Body of pancreas (tissue), 4 donors: ENCODE measurements around the gene C4B. TPM values are rescaled to one million over a fixed set of nuclear protein-coding genes. Genes with fewer than 3 reads are reported as not detected.
A peak's percentile ranks its signal among the peaks of the same experiment; 100 is the strongest.

Experiments used
- ATAC-seq: fragments of 150-250 bp; one replicate; pipeline ENCODE4 v1.9.1; 2016
- DNase-seq, 4 donors: peaks; one replicate each; pipeline ENCODE4 v3.0.0-alpha.2; 2019
- H3K27ac ChIP-seq, 4 donors: fragments of 200-600 bp; sonication (generic); 1 replicate in 3 of 4; 2 replicates in 1 of 4; pipeline versions ENCODE4 v1.5.1 to v1.6.1; 2016 to 2019; ENCODE audit warnings: mild to moderate bottlenecking in 1 of 4, mixed read lengths in 1 of 4, moderate library complexity in 1 of 4
- H3K27me3 ChIP-seq, 2 donors: fragments of 200-600 bp; sonication (generic); one replicate each; pipeline ENCODE4 v1.6.0; 2016; ENCODE audit warnings: mild to moderate bottlenecking in 1 of 2
- H3K36me3 ChIP-seq, 2 donors: fragments of 200-600 bp; sonication (generic); replicated peaks in 1 of 2; 2 replicates each; pipeline ENCODE4 v1.5.1; 2016; ENCODE audit warnings: low read depth in 2 of 2; ENCODE audit not compliant: insufficient read depth in 1 of 2
- H3K4me1 ChIP-seq: fragments of 200-600 bp; sonication (generic); one replicate; pipeline ENCODE4 v1.6.0; 2016
- H3K4me3 ChIP-seq, 2 donors: fragments of 200-600 bp; sonication (generic); 1 replicate in 1 of 2; 2 replicates in 1 of 2; pipeline ENCODE4 v1.5.1; 2016 to 2019
- H3K9me3 ChIP-seq, 3 donors: fragments of 200-600 bp; sonication (generic); 1 replicate in 2 of 3; 2 replicates in 1 of 3; pipeline ENCODE4 v1.5.1; 2016
- POLR2A ChIP-seq, 3 donors: fragments of 450-650 bp; IDR thresholded peaks; one replicate each; pipeline ENCODE4 v1.6.1; 2016; ENCODE audit warnings: antibody characterized with exemption in 3 of 3, mild to moderate bottlenecking in 2 of 3
- WGBS, 2 donors: methylation state at CpG; one replicate each; pipeline ENCODE4 v1.1.5; 2017; 5-methylcytosine and 5-hydroxymethylcytosine counted together
- intact Hi-C: fragments of 100-400 bp; cut with DNase I; formaldehyde crosslinking; loops from one replicate; pipeline ENCODE4 v1.15.1; 2023
- total RNA-seq, 2 donors: library from RNA; depleted of rRNA; stranded (reverse); fragments of >200 nt; gene quantifications; one replicate each; pipeline ENCODE4 v1.1.0, GENCODE V29; 2016
- TF ChIP-seq, protein P1 (sequence below), 7 experiments: fragments of 450-650 bp in 4 of 7; fragments of 200-600 bp in 3 of 7; sonication (generic) in 3 of 7; IDR thresholded peaks; one replicate each; pipeline ENCODE4 v1.5.1; 2016 to 2019; ENCODE audit warnings: antibody characterized with exemption in 7 of 7

The C4B gene
- total RNA-seq, 2 donors from 2014 or later = 57.7 to 77.3 TPM

DNA sequence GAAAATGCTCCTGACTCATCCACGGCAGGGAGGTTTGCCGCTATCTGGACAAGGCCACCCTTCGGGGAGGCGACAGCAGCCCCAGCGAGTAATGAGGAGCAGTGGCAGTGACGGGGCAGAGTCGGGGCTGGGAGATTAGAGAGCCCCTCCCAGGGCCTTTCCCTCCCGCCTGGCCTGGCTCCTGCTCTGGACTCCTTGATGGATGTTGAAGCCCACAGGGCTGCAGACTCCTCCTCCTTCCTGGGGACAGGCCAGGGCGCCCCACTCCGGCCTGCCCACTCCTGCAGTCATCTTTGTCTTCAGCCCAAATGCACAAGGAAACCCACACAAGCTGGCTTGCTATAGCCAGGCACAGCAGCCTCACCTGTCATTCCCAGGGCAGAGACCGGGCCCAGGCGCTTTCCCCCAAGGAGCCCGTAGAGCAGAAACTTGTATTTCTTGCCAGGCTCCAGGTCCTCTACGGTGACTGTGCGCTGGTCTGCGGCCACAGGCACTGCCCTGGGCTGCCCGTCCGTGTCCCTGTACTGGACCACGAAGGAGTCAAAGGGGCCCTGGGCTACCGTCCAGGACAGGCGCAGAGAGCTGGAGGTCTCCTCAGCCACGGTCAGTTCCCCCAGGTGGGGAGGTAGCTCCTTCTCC is 31.3 kb downstream of the C4B start:
- Histone ChIP-seq H3K4me3 (no peak overlapping the region), H3K36me3 (no peaks in the 10 kb centered on the region), H3K9me3 (no peaks in the 10 kb centered on the region), H3K27me3 (no peaks in the 10 kb centered on the region), H3K27ac (peak overlapping the region in 1 of 4 donors; percentile 44), H3K4me1 (peaks cover 11% of the 10 kb centered on the region)
- DNase-seq (no peak), ATAC-seq (no peak)
- 80 to 81% methylated on average over 11 to 22 of the region's 22 CpGs for WGBS, 2 donors
- intact Hi-C loops = no loop called here
- TF ChIP-seq, protein P1, sequence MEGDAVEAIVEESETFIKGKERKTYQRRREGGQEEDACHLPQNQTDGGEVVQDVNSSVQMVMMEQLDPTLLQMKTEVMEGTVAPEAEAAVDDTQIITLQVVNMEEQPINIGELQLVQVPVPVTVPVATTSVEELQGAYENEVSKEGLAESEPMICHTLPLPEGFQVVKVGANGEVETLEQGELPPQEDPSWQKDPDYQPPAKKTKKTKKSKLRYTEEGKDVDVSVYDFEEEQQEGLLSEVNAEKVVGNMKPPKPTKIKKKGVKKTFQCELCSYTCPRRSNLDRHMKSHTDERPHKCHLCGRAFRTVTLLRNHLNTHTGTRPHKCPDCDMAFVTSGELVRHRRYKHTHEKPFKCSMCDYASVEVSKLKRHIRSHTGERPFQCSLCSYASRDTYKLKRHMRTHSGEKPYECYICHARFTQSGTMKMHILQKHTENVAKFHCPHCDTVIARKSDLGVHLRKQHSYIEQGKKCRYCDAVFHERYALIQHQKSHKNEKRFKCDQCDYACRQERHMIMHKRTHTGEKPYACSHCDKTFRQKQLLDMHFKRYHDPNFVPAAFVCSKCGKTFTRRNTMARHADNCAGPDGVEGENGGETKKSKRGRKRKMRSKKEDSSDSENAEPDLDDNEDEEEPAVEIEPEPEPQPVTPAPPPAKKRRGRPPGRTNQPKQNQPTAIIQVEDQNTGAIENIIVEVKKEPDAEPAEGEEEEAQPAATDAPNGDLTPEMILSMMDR (IDR thresholded peaks at IDR 0.05) = no peak
- TF ChIP-seq POLR2A (IDR thresholded peaks at IDR 0.05) = no peak

DNA sequence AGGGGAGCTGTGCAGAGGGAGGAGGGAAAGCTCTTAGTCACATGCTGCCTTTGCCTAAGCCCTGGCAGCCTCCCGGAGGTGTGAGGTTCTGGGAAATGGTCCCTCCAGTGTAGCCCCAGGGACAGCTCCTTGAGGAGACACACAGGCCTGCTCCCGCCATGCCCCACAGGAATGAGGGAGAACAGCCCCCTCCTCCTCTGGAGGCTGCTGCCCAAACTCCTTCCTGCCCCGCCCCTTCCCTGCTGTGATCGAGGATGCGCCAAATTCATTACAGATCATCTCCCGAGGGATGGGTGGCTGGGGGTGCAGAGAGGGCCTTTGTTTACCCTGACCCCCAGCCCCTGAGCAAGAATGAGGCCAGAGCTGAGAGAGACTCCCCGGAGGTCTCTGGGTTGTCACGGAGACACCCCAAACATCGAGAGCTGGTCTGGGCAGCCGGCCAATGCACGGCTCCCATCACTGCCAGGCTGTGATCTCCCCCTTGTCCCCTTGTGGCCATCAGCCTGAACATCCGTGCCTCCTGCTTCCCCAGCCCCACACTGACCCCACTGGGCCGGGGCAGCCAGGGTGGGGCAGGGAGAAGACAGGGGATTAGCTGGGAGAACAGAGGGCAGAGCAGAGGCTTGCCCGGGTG is 32.0 kb downstream of the C4B start:
- intact Hi-C loops = no loop called here

DNA sequence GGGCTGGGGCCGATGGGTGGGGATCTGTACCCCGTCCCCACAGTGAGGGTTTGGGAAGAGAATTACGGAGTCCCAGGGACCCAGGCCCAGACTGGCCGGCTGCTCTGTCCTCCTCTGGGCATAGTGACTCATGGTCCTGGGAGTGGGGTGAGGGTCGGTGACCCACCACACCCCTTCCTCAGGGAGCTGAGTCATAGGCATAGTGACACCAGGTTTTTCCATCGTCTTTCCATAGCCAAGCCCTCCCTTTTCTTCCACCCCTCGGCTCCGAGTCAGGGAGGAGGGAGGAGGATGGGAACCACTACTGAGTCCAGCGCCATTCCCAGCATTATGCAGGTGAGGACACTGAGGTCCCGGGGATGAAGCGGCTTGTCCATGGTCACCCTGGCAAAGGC is 32.5 kb downstream of the C4B start:
- Histone ChIP-seq H3K36me3 (no peaks in the 10 kb centered on the region), H3K4me3 (no peak overlapping the region), H3K4me1 (peaks cover 11% of the 10 kb centered on the region), H3K9me3 (no peaks in the 10 kb centered on the region), H3K27me3 (no peaks in the 10 kb centered on the region), H3K27ac (peak overlapping the region in 1 of 4 donors; percentile 5)
- 68 to 71% methylated on average over 10 to 11 of the region's 11 CpGs for WGBS, 2 donors
- DNase-seq (no peak), ATAC-seq (no peak)
- TF ChIP-seq, protein P1 (IDR thresholded peaks at IDR 0.05) = no peak
- TF ChIP-seq POLR2A (IDR thresholded peaks at IDR 0.05) = no peak
- intact Hi-C loops = no loop called here

More for the DNA sequence above, 32.0 kb downstream of the C4B start:
- ATAC-seq (no peak), DNase-seq (no peak)
- 40 to 44% methylated on average over 1 to 12 of the region's 14 CpGs for WGBS, 2 donors
- no peak overlapping the region for H3K4me3 ChIP-seq
- H3K9me3 ChIP-seq = no peaks in the 10 kb centered on the region
- TF ChIP-seq POLR2A (IDR thresholded peaks at IDR 0.05) = no peak
- TF ChIP-seq, protein P1 (IDR thresholded peaks at IDR 0.05) = no peak
- H3K36me3 ChIP-seq = no peaks in the 10 kb centered on the region
- H3K27ac ChIP-seq = peak overlapping the region in 1 of 4 donors; percentile 5
- peaks cover 11% of the 10 kb centered on the region for H3K4me1 ChIP-seq
- no peaks in the 10 kb centered on the region for H3K27me3 ChIP-seq

DNA sequence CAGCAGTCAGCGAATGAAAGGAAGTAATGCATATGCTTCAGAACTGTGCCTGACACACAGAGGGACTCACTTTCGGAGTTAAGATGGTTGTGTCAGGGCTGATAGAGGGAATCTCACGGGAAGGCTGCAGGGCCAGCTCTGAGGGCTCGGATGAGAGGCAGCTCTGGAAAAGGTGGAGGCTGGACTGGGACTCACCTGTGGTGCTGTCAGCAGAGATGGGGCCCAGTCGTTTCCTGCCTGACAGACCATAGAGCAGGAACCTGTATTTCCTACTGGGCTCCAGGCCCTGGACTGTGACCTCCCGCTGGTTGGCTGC is 32.9 kb downstream of the C4B start:
- no peaks in the 10 kb centered on the region for H3K27me3 ChIP-seq
- no peak for TF ChIP-seq POLR2A (IDR thresholded peaks at IDR 0.05)
- TF ChIP-seq, protein P1 (IDR thresholded peaks at IDR 0.05) = no peak
- peaks cover 11% of the 10 kb centered on the region for H3K4me1 ChIP-seq
- peak overlapping the region in 1 of 4 donors; percentile 5 for H3K27ac ChIP-seq
- WGBS, 2 donors = 62 to 77% methylated on average over 4 to 6 of the region's 6 CpGs
- intact Hi-C loops = no loop called here
- ATAC-seq (no peak), DNase-seq (no peak)
- H3K36me3 ChIP-seq = no peaks in the 10 kb centered on the region
- no peaks in the 10 kb centered on the region for H3K9me3 ChIP-seq
- no peak overlapping the region for H3K4me3 ChIP-seq
